Measurements from ENCODE around the gene DLG4.

- no peak for TF ChIP-seq CTCF (IDR thresholded peaks at IDR 0.05; ENCODE audit: low read length)
- TF ChIP-seq EZH2 (IDR thresholded peaks at IDR 0.05; ENCODE audit: borderline replicate concordance, low read length) = no peak
These were observed 4.4 kb downstream of the DLG4 start for GRCh38 chr17:7215136-7215638.

Data from OCI-LY1 (cell line).